HCEC 1CT (cell line): ENCODE results near the gene IQSEC1.

ENCODE experiments used
- DNase-seq: peaks from one replicate; pipeline ENCODE4 v3.0.0-alpha.2; 2017

The IQSEC1 gene

GRCh38 chr3:13085081-13085845 lies 12.0 kb upstream of the IQSEC1 start:
- no peak for DNase-seq

GRCh38 chr3:13083898-13084297 lies 10.7 kb upstream of the IQSEC1 start:
- DNase-seq = no peak

GRCh38 chr3:13083254-13083653 lies 10.0 kb upstream of the IQSEC1 start:
- no peak for DNase-seq

- no peak for DNase-seq
Measured at GRCh38 chr3:13082677-13083076, 9.4 kb upstream of the IQSEC1 start.

- DNase-seq = no peak
Measured at GRCh38 chr3:13081603-13082360, 8.6 kb upstream of the IQSEC1 start.

GRCh38 chr3:13080591-13080990 lies 7.4 kb upstream of the IQSEC1 start:
- DNase-seq = no peak

- DNase-seq = no peak
Measured at GRCh38 chr3:13080026-13080425, 6.8 kb upstream of the IQSEC1 start.

GRCh38 chr3:13079510-13079909 lies 6.3 kb upstream of the IQSEC1 start:
- no peak for DNase-seq

- DNase-seq = no peak
Measured at GRCh38 chr3:13079051-13079450, 5.8 kb upstream of the IQSEC1 start.

- no peak for DNase-seq
Measured at GRCh38 chr3:13078163-13078905, 5.1 kb upstream of the IQSEC1 start.

GRCh38 chr3:13077431-13078162 lies 4.4 kb upstream of the IQSEC1 start:
- no peak for DNase-seq

GRCh38 chr3:13075986-13076654 lies 2.9 kb upstream of the IQSEC1 start:
- no peak for DNase-seq

GRCh38 chr3:13075318-13075717 lies 2.1 kb upstream of the IQSEC1 start:
- DNase-seq = no peak

GRCh38 chr3:13074006-13074375 lies 762 bp upstream of the IQSEC1 start:
- no peak for DNase-seq

GRCh38 chr3:13072600-13073325 lies 466 bp downstream of the IQSEC1 start:
- no peak for DNase-seq

- no peak for DNase-seq
Measured at GRCh38 chr3:13072239-13072599, 1.0 kb downstream of the IQSEC1 start.

- DNase-seq = no peak
Measured at GRCh38 chr3:13071695-13072094, 1.5 kb downstream of the IQSEC1 start.

GRCh38 chr3:13070391-13071070 lies 2.7 kb downstream of the IQSEC1 start:
- no peak for DNase-seq

- no peak for DNase-seq
Measured at GRCh38 chr3:13069495-13069894, 3.7 kb downstream of the IQSEC1 start.

GRCh38 chr3:13068269-13069010 lies 4.8 kb downstream of the IQSEC1 start:
- DNase-seq = no peak
